Lower leg skin (tissue), 3 donors: ENCODE data around the gene EFCC1.

Experiments used
- POLR2A ChIP-seq, 2 donors: fragments of 450-650 bp; IDR thresholded peaks; one replicate each; pipeline ENCODE4 v1.6.1; 2016 to 2017; ENCODE audit warnings: antibody characterized with exemption in 2 of 2, mild to moderate bottlenecking in 1 of 2, moderate library complexity in 1 of 2
- TF ChIP-seq, protein P1 (sequence below), 3 donors: fragments of 450-650 bp; IDR thresholded peaks; one replicate each; pipeline ENCODE4 v1.5.1; 2016; ENCODE audit warnings: antibody characterized with exemption in 3 of 3, mild to moderate bottlenecking in 3 of 3, moderate library complexity in 2 of 3

DNA sequence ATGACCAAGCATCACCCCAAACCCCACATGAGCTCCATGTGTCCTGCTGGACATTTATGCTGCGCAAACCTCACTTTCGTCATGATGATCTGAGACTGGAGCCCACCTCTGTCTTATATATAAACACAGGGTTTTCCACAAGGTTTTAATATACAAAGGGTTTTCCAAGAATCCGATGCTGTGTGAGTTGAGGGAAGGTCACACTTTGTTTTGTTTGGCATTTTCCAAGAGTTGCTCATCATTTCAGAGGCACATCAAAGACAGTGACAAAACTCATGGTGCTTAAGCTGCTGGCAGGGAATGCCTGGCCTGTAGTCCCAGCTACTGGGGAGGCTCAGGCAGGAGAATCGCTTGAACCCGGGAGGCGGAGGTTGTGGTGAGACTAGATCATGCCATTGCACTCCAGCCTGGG is 20.0 kb downstream of the EFCC1 start:
- TF ChIP-seq POLR2A (IDR thresholded peaks at IDR 0.05): no peak
- TF ChIP-seq, protein P1, sequence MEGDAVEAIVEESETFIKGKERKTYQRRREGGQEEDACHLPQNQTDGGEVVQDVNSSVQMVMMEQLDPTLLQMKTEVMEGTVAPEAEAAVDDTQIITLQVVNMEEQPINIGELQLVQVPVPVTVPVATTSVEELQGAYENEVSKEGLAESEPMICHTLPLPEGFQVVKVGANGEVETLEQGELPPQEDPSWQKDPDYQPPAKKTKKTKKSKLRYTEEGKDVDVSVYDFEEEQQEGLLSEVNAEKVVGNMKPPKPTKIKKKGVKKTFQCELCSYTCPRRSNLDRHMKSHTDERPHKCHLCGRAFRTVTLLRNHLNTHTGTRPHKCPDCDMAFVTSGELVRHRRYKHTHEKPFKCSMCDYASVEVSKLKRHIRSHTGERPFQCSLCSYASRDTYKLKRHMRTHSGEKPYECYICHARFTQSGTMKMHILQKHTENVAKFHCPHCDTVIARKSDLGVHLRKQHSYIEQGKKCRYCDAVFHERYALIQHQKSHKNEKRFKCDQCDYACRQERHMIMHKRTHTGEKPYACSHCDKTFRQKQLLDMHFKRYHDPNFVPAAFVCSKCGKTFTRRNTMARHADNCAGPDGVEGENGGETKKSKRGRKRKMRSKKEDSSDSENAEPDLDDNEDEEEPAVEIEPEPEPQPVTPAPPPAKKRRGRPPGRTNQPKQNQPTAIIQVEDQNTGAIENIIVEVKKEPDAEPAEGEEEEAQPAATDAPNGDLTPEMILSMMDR (IDR thresholded peaks at IDR 0.05): no peak
